B cell (primary cell): ENCODE data around the gene SYNRG.

ENCODE experiments used
- EZH2 ChIP-seq: IDR thresholded peaks from 2 replicates; pipeline ENCODE4 v1.6.1; 2012; ENCODE audit warnings: borderline replicate concordance, low read depth, mild to moderate bottlenecking, moderate library complexity, low read length; ENCODE audit not compliant: insufficient read depth, poor library complexity, severe bottlenecking
- TF ChIP-seq, protein P1 (sequence below): fragments of 200-600 bp; IDR thresholded peaks from one replicate; pipeline ENCODE4 v1.8.0; 2022; ENCODE audit warnings: antibody characterized with exemption, mild to moderate bottlenecking

GRCh38 chr17:37476431-37477120 is 132.6 kb downstream of the SYNRG start:
- TF ChIP-seq, protein P1, sequence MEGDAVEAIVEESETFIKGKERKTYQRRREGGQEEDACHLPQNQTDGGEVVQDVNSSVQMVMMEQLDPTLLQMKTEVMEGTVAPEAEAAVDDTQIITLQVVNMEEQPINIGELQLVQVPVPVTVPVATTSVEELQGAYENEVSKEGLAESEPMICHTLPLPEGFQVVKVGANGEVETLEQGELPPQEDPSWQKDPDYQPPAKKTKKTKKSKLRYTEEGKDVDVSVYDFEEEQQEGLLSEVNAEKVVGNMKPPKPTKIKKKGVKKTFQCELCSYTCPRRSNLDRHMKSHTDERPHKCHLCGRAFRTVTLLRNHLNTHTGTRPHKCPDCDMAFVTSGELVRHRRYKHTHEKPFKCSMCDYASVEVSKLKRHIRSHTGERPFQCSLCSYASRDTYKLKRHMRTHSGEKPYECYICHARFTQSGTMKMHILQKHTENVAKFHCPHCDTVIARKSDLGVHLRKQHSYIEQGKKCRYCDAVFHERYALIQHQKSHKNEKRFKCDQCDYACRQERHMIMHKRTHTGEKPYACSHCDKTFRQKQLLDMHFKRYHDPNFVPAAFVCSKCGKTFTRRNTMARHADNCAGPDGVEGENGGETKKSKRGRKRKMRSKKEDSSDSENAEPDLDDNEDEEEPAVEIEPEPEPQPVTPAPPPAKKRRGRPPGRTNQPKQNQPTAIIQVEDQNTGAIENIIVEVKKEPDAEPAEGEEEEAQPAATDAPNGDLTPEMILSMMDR: no peak
- no peak for TF ChIP-seq EZH2
